ENCODE data around the gene ARHGAP42.
A peak's percentile ranks its signal among the peaks of the same experiment; 100 is the strongest.

Gene ARHGAP42

GRCh38 chr11:100810666-100811065 is 123.6 kb downstream of the ARHGAP42 start:
- Histone ChIP-seq H3K27me3 (ENCODE audit: insufficient read depth, low read depth, severe bottlenecking) (no peaks in the 10 kb centered on the region), H3K27ac (no peak overlapping the region), H3K4me3 (ENCODE audit: low read depth, low read length) (no peak overlapping the region), H3K9me3 (ENCODE audit: severe bottlenecking) (no peaks in the 10 kb centered on the region), H3K36me3 (no peaks in the 10 kb centered on the region)
- no peak for TF ChIP-seq CTCF (IDR thresholded peaks at IDR 0.05; ENCODE audit: low read depth, low read length)
- no peak for DNase-seq

GRCh38 chr11:100812517-100812916 is 125.4 kb downstream of the ARHGAP42 start:
- no peak overlapping the region for H3K27ac ChIP-seq
- no peak overlapping the region for H3K4me3 ChIP-seq (ENCODE audit: low read depth, low read length)
- DNase-seq: no peak
- no peaks in the 10 kb centered on the region for H3K36me3 ChIP-seq
- no peaks in the 10 kb centered on the region for H3K27me3 ChIP-seq (ENCODE audit: insufficient read depth, low read depth, severe bottlenecking)
- no peaks in the 10 kb centered on the region for H3K9me3 ChIP-seq (ENCODE audit: severe bottlenecking)
- TF ChIP-seq CTCF (IDR thresholded peaks at IDR 0.05; ENCODE audit: low read depth, low read length): no peak

- Histone ChIP-seq H3K4me3 (ENCODE audit: low read depth, low read length) (no peak overlapping the region), H3K9me3 (ENCODE audit: severe bottlenecking) (no peaks in the 10 kb centered on the region), H3K36me3 (no peaks in the 10 kb centered on the region), H3K27me3 (ENCODE audit: insufficient read depth, low read depth, severe bottlenecking) (no peaks in the 10 kb centered on the region), H3K27ac (no peak overlapping the region)
- DNase-seq: no peak
- no peak for TF ChIP-seq CTCF (IDR thresholded peaks at IDR 0.05; ENCODE audit: low read depth, low read length)
These were observed 128.8 kb downstream of the ARHGAP42 start for GRCh38 chr11:100815787-100816330.

- TF ChIP-seq CTCF (IDR thresholded peaks at IDR 0.05; ENCODE audit: low read depth, low read length): no peak
- Histone ChIP-seq H3K27ac (no peak overlapping the region), H3K36me3 (no peaks in the 10 kb centered on the region), H3K9me3 (ENCODE audit: severe bottlenecking) (no peaks in the 10 kb centered on the region), H3K27me3 (ENCODE audit: insufficient read depth, low read depth, severe bottlenecking) (no peaks in the 10 kb centered on the region), H3K4me3 (ENCODE audit: low read depth, low read length) (no peak overlapping the region)
- peak; percentile 53 for DNase-seq
These were observed 129.7 kb downstream of the ARHGAP42 start for GRCh38 chr11:100816823-100817222.

- no peak for TF ChIP-seq CTCF (IDR thresholded peaks at IDR 0.05; ENCODE audit: low read depth, low read length)
- Histone ChIP-seq H3K4me3 (ENCODE audit: low read depth, low read length) (no peak overlapping the region), H3K27me3 (ENCODE audit: insufficient read depth, low read depth, severe bottlenecking) (no peaks in the 10 kb centered on the region), H3K9me3 (ENCODE audit: severe bottlenecking) (no peaks in the 10 kb centered on the region), H3K36me3 (no peaks in the 10 kb centered on the region), H3K27ac (no peak overlapping the region)
- no peak for DNase-seq
These were observed 130.5 kb downstream of the ARHGAP42 start for GRCh38 chr11:100817620-100818019.

- no peak for DNase-seq
- TF ChIP-seq CTCF (IDR thresholded peaks at IDR 0.05; ENCODE audit: low read depth, low read length): no peak
- H3K4me3 ChIP-seq (ENCODE audit: low read depth, low read length): no peak overlapping the region
- no peak overlapping the region for H3K27ac ChIP-seq
- H3K27me3 ChIP-seq (ENCODE audit: insufficient read depth, low read depth, severe bottlenecking): no peaks in the 10 kb centered on the region
- H3K9me3 ChIP-seq (ENCODE audit: severe bottlenecking): no peaks in the 10 kb centered on the region
- no peaks in the 10 kb centered on the region for H3K36me3 ChIP-seq
These were observed 133.5 kb downstream of the ARHGAP42 start for GRCh38 chr11:100820621-100821020.
